Muscle layer of duodenum (tissue), 2 donors: ENCODE results near the gene METTL13.
"Not testable (repeated sequence)": the region's sequence is repeated elsewhere in the genome, so short reads cannot be mapped to it uniquely, and the experiment has no call there.

ENCODE experiments used
- H3K27ac ChIP-seq: one replicate; pipeline ENCODE4 v1.7.0; 2013; ENCODE audit warnings: mild to moderate bottlenecking, low read length
- H3K27me3 ChIP-seq: one replicate; pipeline ENCODE4 v1.7.0; 2013; ENCODE audit warnings: low read depth, mild to moderate bottlenecking, control low read depth, low read length
- H3K36me3 ChIP-seq, 2 donors: one replicate each; pipeline ENCODE4 v1.7.0; 2013; ENCODE audit warnings: low read length in 2 of 2, control low read depth in 1 of 2, mild to moderate bottlenecking in 1 of 2; ENCODE audit not compliant: insufficient read depth in 2 of 2, control insufficient read depth in 1 of 2
- H3K4me1 ChIP-seq, 2 donors: one replicate each; pipeline ENCODE4 v1.7.0; 2013; ENCODE audit warnings: low read length in 2 of 2, mild to moderate bottlenecking in 2 of 2, control low read depth in 1 of 2, moderate library complexity in 1 of 2; ENCODE audit not compliant: insufficient read depth in 2 of 2, control insufficient read depth in 1 of 2
- H3K4me3 ChIP-seq, 2 donors: one replicate each; pipeline ENCODE4 v1.7.0; 2013; ENCODE audit warnings: low read length in 2 of 2, low read depth in 1 of 2, mild to moderate bottlenecking in 1 of 2
- H3K9me3 ChIP-seq, 2 donors: one replicate each; pipeline ENCODE4 v1.7.0; 2013; ENCODE audit warnings: low read length in 2 of 2, control low read depth in 1 of 2, mild to moderate bottlenecking in 1 of 2; ENCODE audit not compliant: control insufficient read depth in 1 of 2
- donor health status: healthy.

METTL13 gene

DNA sequence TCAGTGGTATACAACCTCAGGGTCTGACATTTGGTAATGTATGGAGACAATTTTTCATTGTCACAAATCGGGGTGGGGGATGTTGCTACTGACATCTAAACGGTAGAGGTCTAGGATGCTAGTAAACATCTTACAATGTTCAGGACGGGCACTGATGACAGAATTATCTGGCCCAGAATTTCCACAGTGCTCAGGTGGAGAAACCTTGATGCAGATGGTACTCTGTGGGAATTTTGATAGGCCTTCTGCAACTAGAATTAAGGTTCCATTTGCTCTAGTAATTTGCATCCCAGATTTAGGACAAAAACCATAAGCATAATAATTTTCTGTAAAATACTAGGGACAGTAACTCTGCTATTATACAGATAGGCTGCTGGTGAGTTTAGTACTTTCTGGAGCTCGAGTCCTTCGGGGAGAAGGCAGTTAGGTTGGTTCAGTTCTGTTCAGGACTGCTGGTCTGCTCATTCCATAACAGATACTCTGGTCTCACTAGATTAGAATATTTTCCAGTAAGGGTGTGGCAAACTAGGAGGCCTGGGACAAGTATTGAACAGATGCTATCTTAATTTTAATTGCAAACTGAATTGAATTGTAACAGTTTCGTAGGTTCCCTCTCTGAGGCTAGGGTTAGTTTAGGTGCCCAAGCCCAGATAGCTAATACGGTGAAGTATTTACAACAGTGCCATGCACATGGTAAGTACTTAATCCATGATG, 11.4 kb downstream of the METTL13 start:
- H3K27me3 ChIP-seq = no peaks in the 10 kb centered on the region
- H3K36me3 ChIP-seq = peaks cover 79 to 94% of the 10 kb centered on the region in 2 donors
- no peak overlapping the region for H3K4me3 ChIP-seq
- H3K9me3 ChIP-seq = no peaks in the 10 kb centered on the region
- no peak overlapping the region for H3K27ac ChIP-seq
- peaks cover 0 to 4% of the 10 kb centered on the region in 2 donors for H3K4me1 ChIP-seq

DNA sequence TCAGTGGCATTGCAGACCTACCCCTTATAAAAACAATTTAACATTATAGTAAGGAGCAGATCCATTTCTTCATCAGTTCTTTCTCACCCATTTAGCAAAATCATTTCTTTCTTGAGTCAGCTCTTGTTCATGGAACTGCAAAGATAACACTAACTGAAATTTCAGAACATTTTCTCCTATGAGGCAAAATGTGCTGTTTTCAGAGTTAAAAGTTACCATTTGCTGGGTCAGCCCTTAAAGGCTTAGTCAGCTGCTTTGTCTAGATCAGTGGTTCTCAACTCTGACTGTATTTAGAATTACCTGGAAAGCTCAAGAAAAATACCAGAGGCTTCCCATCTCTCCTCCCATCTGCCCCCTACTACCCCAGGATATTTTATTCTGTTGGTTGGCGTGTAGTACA, 12.2 kb downstream of the METTL13 start:
- H3K9me3 ChIP-seq = no peaks in the 10 kb centered on the region
- H3K4me3 ChIP-seq = no peak overlapping the region
- no peaks in the 10 kb centered on the region for H3K27me3 ChIP-seq
- H3K4me1 ChIP-seq = peaks cover 0 to 4% of the 10 kb centered on the region in 2 donors
- peaks cover 71 to 96% of the 10 kb centered on the region in 2 donors for H3K36me3 ChIP-seq
- no peak overlapping the region for H3K27ac ChIP-seq

DNA sequence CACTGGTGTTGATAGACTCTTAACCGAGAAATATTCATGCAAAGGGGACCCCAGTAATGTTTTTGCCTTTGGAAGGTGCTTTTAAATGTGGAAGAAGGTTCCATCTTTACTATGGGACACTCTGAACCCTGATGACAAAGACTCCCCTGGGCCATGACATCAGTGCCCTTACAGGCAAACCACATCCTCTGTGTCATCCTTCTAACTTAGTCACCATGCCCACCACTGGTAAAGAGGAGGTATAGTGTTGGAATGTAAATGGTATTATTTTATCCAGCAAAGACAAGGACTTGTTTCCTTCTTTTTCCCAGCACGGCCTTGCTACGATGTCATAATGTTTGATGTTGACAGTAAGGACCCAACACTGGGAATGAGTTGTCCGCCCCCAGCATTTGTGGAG, 12.6 kb downstream of the METTL13 start:
- no peaks in the 10 kb centered on the region for H3K27me3 ChIP-seq
- H3K4me1 ChIP-seq = peaks cover 0 to 3% of the 10 kb centered on the region in 2 donors
- peaks cover 67 to 91% of the 10 kb centered on the region in 2 donors for H3K36me3 ChIP-seq
- H3K9me3 ChIP-seq = no peaks in the 10 kb centered on the region
- H3K27ac ChIP-seq = no peak overlapping the region
- no peak overlapping the region for H3K4me3 ChIP-seq

DNA sequence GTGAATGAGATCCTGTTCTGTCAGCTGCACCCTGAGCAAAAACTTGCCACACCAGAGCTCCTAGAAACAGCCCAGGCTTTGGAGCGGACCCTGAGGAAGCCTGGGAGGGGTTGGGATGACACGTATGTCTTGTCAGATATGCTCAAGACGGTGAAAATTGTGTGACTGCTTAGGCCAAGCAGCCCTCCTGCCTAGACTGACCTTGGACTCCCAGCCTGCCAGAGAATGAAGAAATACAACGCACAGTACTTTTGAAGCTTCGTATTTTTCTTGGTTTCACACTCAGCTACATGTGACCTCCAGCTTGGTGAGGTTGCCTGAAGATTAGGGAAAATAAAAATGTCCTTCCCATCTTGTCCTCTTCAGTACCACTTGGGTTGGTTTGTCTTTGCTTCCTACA, 15.1 kb downstream of the METTL13 start:
- Histone ChIP-seq H3K27ac (no peak overlapping the region), H3K4me1 (no peaks in the 10 kb centered on the region), H3K27me3 (no peaks in the 10 kb centered on the region), H3K4me3 (no peak overlapping the region), H3K9me3 (no peaks in the 10 kb centered on the region), H3K36me3 (peaks cover 55 to 66% of the 10 kb centered on the region in 2 donors)

DNA sequence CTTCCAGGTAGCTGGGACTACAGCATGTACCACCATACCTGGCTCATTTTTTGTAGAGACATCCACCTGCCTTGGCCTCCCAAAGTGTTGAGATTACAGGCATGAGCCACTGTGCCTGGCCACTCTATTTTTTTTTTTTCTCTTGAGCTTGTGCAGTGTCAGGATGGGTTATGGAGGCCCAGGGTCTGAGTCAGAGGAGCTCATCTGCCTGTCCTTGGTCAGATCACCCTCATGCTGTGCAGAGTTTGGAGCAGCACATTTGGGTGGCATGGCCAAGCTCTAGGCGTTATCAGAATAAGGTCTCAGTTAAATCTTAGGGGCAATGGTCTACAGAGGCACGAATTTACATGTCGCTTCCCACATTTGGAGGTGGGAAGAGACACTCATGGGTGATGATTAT, 16.9 kb downstream of the METTL13 start:
- Histone ChIP-seq H3K27ac (no peak overlapping the region), H3K27me3 (no peaks in the 10 kb centered on the region), H3K36me3 (peaks cover 37 to 49% of the 10 kb centered on the region in 2 donors), H3K4me3 (no peak overlapping the region), H3K9me3 (no peaks in the 10 kb centered on the region), H3K4me1 (no peaks in the 10 kb centered on the region)

DNA sequence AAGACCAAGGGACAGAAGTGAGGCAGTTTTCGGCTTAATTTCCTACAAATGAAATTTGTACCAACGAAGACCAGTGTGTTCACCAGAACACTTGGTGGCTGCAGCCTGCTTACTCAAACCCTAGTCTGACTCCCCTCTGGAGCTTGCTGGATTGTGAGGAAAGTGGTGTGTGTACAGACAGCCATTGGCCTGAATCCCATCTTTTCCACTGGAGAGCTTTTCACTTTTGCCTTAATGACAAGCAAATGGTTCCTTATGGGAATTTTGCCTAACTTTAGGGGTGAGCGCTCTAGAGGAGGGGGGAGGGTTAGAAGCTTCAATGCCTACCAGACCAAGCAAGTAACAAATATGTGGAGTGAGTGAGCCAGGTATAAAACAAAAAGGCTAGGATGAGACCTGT, 17.3 kb downstream of the METTL13 start:
- Histone ChIP-seq H3K4me1 (no peaks in the 10 kb centered on the region), H3K27me3 (no peaks in the 10 kb centered on the region), H3K36me3 (peaks cover 35 to 45% of the 10 kb centered on the region in 2 donors), H3K27ac (no peak overlapping the region), H3K4me3 (no peak overlapping the region), H3K9me3 (no peaks in the 10 kb centered on the region)

DNA sequence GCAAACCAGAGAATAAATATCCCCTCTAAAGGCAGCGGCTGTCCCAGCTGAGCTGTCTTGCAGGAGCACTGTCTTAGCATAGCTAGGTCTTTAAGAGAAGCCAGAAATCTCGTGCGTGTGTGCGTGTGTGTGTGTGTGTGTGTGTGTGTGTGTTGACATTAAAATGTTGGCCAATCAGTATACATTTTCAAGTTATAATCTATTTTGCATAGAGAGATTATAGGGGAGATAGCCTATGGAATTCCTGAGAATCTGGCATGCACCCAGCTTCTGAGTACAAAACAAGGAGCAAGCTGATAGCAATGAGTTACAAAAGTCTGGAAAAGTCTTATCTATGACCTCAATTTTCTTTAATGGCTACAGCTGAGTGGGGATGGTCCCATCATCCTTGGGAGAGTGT, 17.7 kb downstream of the METTL13 start:
- Histone ChIP-seq H3K4me1 (no peaks in the 10 kb centered on the region), H3K27me3 (no peaks in the 10 kb centered on the region), H3K36me3 (peaks cover 31 to 41% of the 10 kb centered on the region in 2 donors)

DNA sequence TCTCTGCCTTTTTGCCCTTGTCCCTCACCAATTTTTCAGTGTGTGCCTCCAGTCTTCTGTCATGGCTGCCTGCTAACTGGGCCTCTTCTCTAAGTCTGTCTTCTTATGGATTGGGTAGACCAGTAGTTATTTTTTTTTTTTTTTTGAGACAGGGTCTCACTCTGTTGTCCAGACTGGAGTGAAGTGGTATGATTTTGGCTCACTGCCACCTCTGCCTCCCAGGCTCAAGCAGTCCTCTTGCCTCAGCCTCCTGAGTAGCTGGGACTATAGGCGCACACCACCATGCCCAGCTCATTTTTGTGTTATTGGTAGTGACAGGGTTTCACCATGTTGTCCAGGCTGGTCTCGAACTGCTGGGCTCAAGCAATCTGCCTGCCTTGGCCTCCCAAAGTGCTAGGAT, 18.2 kb downstream of the METTL13 start:
- not testable (repeated sequence) for H3K4me3 ChIP-seq, H3K27me3 ChIP-seq, H3K9me3 ChIP-seq, H3K27ac ChIP-seq, H3K4me1 ChIP-seq
- H3K36me3 ChIP-seq = peaks cover 27 to 35% of the 10 kb centered on the region in 2 donors

More for the DNA sequence above, 17.7 kb downstream of the METTL13 start:
- Histone ChIP-seq H3K4me3 (no peak overlapping the region), H3K9me3 (no peaks in the 10 kb centered on the region), H3K27ac (no peak overlapping the region)

DNA sequence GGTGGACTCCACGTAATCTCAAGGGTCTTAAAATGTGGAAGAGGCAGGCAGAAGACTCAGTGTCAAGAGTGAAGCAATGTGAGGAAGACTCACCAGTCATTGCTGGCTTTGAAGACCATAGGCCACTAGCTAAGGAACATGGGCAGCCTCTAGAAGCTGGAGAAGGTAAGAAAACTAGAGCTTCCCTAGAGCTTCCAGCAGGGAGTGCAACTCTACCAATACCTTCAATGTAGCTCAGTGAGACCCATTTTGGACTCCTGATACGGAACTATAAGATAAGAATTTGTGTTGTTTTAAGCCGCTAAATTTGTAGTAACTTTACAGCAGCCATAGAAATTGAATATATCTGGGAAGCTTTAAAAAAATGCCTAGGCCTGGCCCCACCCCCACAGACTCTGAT, 18.9 kb downstream of the METTL13 start:
- Histone ChIP-seq H3K27ac (no peak overlapping the region), H3K36me3 (peaks cover 24 to 29% of the 10 kb centered on the region in 2 donors), H3K27me3 (no peaks in the 10 kb centered on the region), H3K4me1 (no peaks in the 10 kb centered on the region), H3K9me3 (no peaks in the 10 kb centered on the region), H3K4me3 (no peak overlapping the region)

DNA sequence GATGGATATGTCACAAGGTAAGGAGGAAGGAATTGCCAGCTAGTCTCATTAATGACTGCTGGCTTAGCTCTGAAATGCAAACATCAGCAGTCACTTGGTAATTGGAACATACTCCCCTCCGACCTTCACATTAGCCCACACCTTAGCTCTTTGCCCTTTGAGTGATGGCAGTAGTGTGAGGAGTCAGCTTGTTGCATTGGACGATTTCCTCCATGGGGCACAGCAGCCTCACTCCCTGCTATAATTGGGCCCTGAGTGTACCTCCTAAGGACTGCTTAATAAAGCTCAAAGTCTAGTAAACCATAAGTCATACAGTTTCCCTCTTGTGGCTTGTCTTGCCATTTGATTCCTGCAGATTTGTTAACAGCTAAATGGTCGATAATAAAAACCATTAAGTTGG, 19.4 kb downstream of the METTL13 start:
- H3K27me3 ChIP-seq = no peaks in the 10 kb centered on the region
- no peaks in the 10 kb centered on the region for H3K9me3 ChIP-seq
- H3K36me3 ChIP-seq = peaks cover 19 to 24% of the 10 kb centered on the region in 2 donors
- H3K4me3 ChIP-seq = no peak overlapping the region
- H3K27ac ChIP-seq = no peak overlapping the region
- H3K4me1 ChIP-seq = no peaks in the 10 kb centered on the region

DNA sequence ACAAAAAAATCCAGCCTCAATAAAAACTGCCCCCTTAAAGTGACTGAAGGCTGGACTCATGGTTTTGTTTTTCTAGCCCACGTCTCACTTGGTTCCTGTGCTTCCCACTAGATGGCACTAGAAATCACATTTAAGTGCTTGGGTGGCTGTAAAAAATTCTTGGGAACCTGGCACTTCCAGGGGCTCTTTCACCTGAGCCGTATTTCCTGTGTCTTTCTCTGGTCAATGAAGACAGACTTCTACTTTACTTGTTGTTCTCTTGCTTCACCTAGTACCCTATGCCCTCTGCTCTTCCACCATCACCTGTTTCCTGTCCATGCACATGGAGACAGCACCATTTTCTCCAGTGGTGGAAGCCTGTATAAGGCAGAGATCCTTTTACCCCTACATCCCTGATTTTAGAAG, 20.0 kb downstream of the METTL13 start:
- no peaks in the 10 kb centered on the region for H3K4me1 ChIP-seq
- peaks cover 12 to 17% of the 10 kb centered on the region in 2 donors for H3K36me3 ChIP-seq
- no peaks in the 10 kb centered on the region for H3K27me3 ChIP-seq
- H3K27ac ChIP-seq = no peak overlapping the region
- no peaks in the 10 kb centered on the region for H3K9me3 ChIP-seq
- H3K4me3 ChIP-seq = no peak overlapping the region

DNA sequence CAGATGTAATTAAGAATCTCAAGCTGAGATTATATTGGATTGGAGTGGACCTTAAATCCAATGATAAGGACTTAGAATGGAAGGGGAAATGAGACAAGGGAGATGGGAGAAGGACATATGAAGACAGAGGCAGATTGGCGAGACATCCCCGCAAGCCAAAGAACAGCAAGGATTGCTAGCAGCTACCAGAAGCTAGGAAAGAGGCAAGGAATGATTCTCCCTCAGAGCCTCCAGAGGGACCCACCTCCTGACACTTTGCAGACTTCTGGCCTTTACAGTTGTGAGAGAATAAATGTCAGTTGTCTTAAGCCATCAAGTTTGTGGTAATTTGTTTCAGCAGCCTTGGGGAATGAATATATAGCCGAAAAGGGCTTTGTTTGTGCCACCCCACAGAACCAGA, 20.7 kb downstream of the METTL13 start:
- Histone ChIP-seq H3K4me3 (no peak overlapping the region), H3K4me1 (no peaks in the 10 kb centered on the region), H3K27me3 (no peaks in the 10 kb centered on the region), H3K36me3 (peaks cover 5 to 10% of the 10 kb centered on the region in 2 donors), H3K27ac (no peak overlapping the region), H3K9me3 (no peaks in the 10 kb centered on the region)
